Stomach (tissue), 4 donors: ENCODE data around the gene COX18.

Source experiments
- CTCF ChIP-seq, 7 experiments: fragments of 450-650 bp in 4 of 7; fragments of 200-600 bp in 3 of 7; sonication (generic) in 3 of 7; IDR thresholded peaks; one replicate each; pipeline ENCODE4 v1.5.1; 2016 to 2019; ENCODE audit warnings: antibody characterized with exemption in 7 of 7, control low read depth in 2 of 7, mild to moderate bottlenecking in 1 of 7
- POLR2A ChIP-seq, 4 donors: fragments of 450-650 bp; IDR thresholded peaks; one replicate each; pipeline ENCODE4 v1.6.1; 2016; ENCODE audit warnings: antibody characterized with exemption in 4 of 4, control low read depth in 2 of 4, mild to moderate bottlenecking in 1 of 4, moderate library complexity in 1 of 4
- POLR2AphosphoS5 ChIP-seq, 3 donors: sonication (generic); formaldehyde crosslinking; IDR thresholded peaks; one replicate each; pipeline ENCODE4 v1.6.1; 2016; ENCODE audit warnings: antibody characterized with exemption in 3 of 3

- TF ChIP-seq CTCF (IDR thresholded peaks at IDR 0.05) (no peak), POLR2A (IDR thresholded peaks at IDR 0.05) (peak in 2 of 4 donors; percentile 66 to 85), POLR2AphosphoS5 (IDR thresholded peaks at IDR 0.05) (peak; percentile 95 to 98 (median 97))
These were observed at the start of gene COX18 for GRCh38 chr4:73069338-73070073.
